C4-2B (cell line): ENCODE data around the gene TRAF2.

Experiments
- CTCF ChIP-seq: fragments of 450-650 bp; conservative IDR thresholded peaks from 2 replicates; pipeline ENCODE4 v1.5.1; 2017; ENCODE audit warnings: mild to moderate bottlenecking
- ZFX ChIP-seq: fragments of 450-650 bp; IDR thresholded peaks from 2 replicates; pipeline ENCODE4 v1.6.1; 2017

DNA sequence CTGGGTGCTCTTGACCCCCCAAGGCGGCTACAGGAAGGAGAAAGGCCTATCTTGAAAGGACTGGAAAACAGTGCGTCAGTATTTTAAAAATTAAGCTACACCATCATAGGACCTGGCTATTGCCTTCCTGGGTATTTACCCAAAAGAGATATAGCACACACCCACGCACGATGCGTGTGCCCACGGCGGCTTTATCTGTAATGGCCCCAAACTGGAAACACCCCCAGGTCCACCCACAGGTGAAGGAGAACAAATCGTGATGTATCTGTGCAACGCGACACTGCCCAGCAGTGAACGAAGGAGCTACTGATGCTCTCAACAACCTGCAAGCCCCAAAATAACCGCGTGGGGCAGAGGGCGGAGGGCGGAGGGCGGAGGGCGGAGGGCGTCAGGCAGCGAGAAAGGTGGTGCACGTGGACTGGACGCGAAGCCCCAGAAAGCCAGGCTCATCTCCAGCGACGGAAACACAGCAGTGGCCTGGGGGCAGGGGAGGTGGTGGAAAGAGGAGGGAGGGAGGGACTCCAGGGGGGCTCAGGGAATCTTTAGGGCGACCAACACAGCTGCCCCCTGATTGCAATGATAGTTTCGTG, 78.6 kb downstream of the TRAF2 start:
- TF ChIP-seq CTCF: no peak
- no peak for TF ChIP-seq ZFX
